Right lobe of liver (tissue), 6 donors: ENCODE measurements around the gene LENG9. TPM values are rescaled to one million over a fixed set of nuclear protein-coding genes. Genes with fewer than 3 reads are reported as not detected.

Experiments
- ATAC-seq, 4 donors: fragments of 200-7000 bp; cut with Tn5 transposase; one replicate each; pipeline ENCODE4 v1.9.1; 2020; ENCODE audit warnings: mild to moderate bottlenecking in 4 of 4, moderate library complexity in 4 of 4
- DNase-seq, 3 donors: peaks; one replicate each; pipeline ENCODE4 v3.0.0-alpha.2; 2020
- H3K27ac ChIP-seq, 3 donors: fragments of 200-600 bp; one replicate each; pipeline ENCODE4 v1.8.0; 2022
- H3K27me3 ChIP-seq, 2 donors: fragments of 200-600 bp; one replicate each; pipeline ENCODE4 v1.8.0; 2022
- H3K36me3 ChIP-seq, 4 donors: fragments of 200-600 bp; sonication (generic) in 1 of 4; one replicate each; pipeline versions ENCODE4 v1.5.1 to v1.8.0; 2017 to 2022; ENCODE audit warnings: control low read depth in 1 of 4
- H3K4me1 ChIP-seq, 4 donors: fragments of 200-600 bp; sonication (generic) in 1 of 4; one replicate each; pipeline versions ENCODE4 v1.5.1 to v1.8.0; 2017 to 2022; ENCODE audit warnings: control low read depth in 1 of 4
- H3K4me3 ChIP-seq, 3 donors: fragments of 200-600 bp; one replicate each; pipeline ENCODE4 v1.8.0; 2022
- H3K9me3 ChIP-seq, 4 donors: fragments of 200-600 bp; sonication (generic) in 1 of 4; one replicate each; pipeline versions ENCODE4 v1.5.1 to v1.8.0; 2017 to 2022; ENCODE audit warnings: control low read depth in 1 of 4
- POLR2A ChIP-seq: fragments of 450-650 bp; IDR thresholded peaks from one replicate; pipeline ENCODE4 v1.6.1; 2017; ENCODE audit warnings: antibody characterized with exemption, mild to moderate bottlenecking
- WGBS: methylation state at CpG from one replicate; pipeline ENCODE4 v1.1.6; 2018; ENCODE audit warnings: low coverage, low lambda C conversion rate; ENCODE audit not compliant: insufficient coverage; ENCODE audit errors: missing lambda C conversion rate; 5-methylcytosine and 5-hydroxymethylcytosine counted together
- intact Hi-C, 2 donors: fragments of 100-400 bp; cut with DNase I; formaldehyde crosslinking; loops; one replicate each; pipeline versions ENCODE4 v1.11.2 to v1.14.1; 2022
- total RNA-seq, 6 experiments: library from RNA; depleted of rRNA in 2 of 6; stranded (reverse); fragments of >200 nt in 2 of 6; fragmentation: NEBNext Ultra II Directional in 3 of 6; extraction: Animal tissue kit (Norgen Biotek cat#: 25700) in 3 of 6; gene quantifications; one replicate each; pipeline versions ENCODE4 v1.1.0 to v1.2.4, GENCODE V29; 2016 to 2023
- TF ChIP-seq, protein P1 (sequence below), 4 donors: fragments of 200-600 bp in 3 of 4; fragments of 450-650 bp in 1 of 4; IDR thresholded peaks; one replicate each; pipeline versions ENCODE4 v1.5.1 to v1.8.0; 2016 to 2022; ENCODE audit warnings: antibody characterized with exemption in 4 of 4, mild to moderate bottlenecking in 2 of 4
- donor health status: DM: no; HTN: yes; CAD: no.
- donor health status: DM: no; HTN: no; CAD: no.
- donor health status: DM: no; HTN: no; CAD: no.
- donor health status: DM: no; HTN: yes; CAD: no.
- donor health status: DM: no; HTN: yes; CAD: no.

Gene LENG9
- total RNA-seq, 6 experiments from 2014 or later: 1.5 to 5.7 (median 3.3) TPM

- H3K4me1 ChIP-seq: no peaks in the 10 kb centered on the region
- H3K36me3 ChIP-seq: no peaks in the 10 kb centered on the region
- H3K9me3 ChIP-seq: no peaks in the 10 kb centered on the region
- 35% methylated on average over 3 of the region's 3 CpGs for WGBS
- peaks cover 0 to 4% of the 10 kb centered on the region in 2 donors for H3K27me3 ChIP-seq
- DNase-seq (no peak), ATAC-seq (no peak)
- TF ChIP-seq, protein P1, sequence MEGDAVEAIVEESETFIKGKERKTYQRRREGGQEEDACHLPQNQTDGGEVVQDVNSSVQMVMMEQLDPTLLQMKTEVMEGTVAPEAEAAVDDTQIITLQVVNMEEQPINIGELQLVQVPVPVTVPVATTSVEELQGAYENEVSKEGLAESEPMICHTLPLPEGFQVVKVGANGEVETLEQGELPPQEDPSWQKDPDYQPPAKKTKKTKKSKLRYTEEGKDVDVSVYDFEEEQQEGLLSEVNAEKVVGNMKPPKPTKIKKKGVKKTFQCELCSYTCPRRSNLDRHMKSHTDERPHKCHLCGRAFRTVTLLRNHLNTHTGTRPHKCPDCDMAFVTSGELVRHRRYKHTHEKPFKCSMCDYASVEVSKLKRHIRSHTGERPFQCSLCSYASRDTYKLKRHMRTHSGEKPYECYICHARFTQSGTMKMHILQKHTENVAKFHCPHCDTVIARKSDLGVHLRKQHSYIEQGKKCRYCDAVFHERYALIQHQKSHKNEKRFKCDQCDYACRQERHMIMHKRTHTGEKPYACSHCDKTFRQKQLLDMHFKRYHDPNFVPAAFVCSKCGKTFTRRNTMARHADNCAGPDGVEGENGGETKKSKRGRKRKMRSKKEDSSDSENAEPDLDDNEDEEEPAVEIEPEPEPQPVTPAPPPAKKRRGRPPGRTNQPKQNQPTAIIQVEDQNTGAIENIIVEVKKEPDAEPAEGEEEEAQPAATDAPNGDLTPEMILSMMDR (IDR thresholded peaks at IDR 0.05): no peak
- TF ChIP-seq POLR2A: no peak
- no peak overlapping the region for H3K27ac ChIP-seq
- H3K4me3 ChIP-seq: no peak overlapping the region
- intact Hi-C loops: no loop called here
These were observed 19.3 kb upstream of the LENG9 start for GRCh38 chr19:54482889-54483288.

DNA sequence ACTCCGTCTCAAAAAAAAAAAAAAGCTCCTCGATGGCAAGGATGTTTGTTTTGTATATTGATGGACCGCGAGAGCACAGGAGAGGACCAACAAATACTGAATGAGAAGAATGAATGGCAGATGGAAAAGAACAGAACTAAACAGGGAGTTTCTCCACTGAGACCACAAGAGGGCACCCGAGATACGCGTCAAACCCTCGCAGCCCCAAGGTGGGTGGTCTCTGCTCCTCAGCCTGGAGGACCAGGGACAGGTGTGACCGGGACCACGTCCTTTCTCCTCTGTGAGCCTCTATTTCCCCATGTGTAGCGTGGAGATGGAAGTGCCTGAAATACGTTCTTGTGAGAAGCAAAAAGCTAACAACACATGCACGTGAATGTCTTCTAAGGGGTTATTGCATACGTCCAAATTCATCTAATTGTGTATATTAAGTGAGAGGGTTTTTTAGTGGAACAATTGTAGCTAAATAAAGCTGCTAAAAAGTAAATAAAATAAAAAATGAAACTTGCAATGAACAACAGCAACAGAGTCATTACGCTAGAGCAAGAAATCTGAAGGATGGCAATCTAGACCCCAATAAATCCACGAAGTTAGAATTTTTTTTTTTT, 17.9 kb upstream of the LENG9 start:
- DNase-seq: no peak
- no peaks in the 10 kb centered on the region for H3K4me1 ChIP-seq
- TF ChIP-seq POLR2A: no peak
- TF ChIP-seq, protein P1 (IDR thresholded peaks at IDR 0.05): peak; percentile 33 to 70 (median 56)
- no peak overlapping the region for H3K27ac ChIP-seq
- 8% methylated on average over 16 of the region's 16 CpGs for WGBS
- intact Hi-C loops: no loop called here
- ATAC-seq: peak; percentile 59 to 63 (median 62)
- peaks cover 0 to 4% of the 10 kb centered on the region in 2 donors for H3K27me3 ChIP-seq
- no peaks in the 10 kb centered on the region for H3K9me3 ChIP-seq
- H3K4me3 ChIP-seq: no peak overlapping the region
- H3K36me3 ChIP-seq: no peaks in the 10 kb centered on the region

DNA sequence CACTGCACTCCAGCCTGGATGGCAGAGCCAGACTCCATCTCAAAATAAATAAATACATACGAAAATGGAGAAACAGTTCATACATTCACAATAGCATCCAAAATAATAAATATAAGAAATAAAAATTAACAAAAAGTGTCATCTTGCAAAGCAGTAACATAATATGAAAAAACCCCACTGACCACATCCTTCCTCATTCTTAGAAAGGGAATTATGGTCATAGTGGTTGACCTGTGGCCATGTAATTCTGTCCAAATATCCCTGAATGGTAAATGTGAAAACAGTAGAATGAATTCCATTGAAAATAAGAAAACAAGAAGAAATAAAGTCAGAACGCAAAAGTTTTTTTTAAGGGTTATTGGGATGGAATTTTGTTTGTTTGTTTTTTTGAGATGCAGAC, 16.5 kb upstream of the LENG9 start:
- Histone ChIP-seq H3K4me1 (no peaks in the 10 kb centered on the region), H3K4me3 (no peak overlapping the region), H3K9me3 (no peaks in the 10 kb centered on the region), H3K27ac (no peak overlapping the region), H3K27me3 (peaks cover 0 to 4% of the 10 kb centered on the region in 2 donors), H3K36me3 (no peaks in the 10 kb centered on the region)
- DNase-seq: no peak
- 54% methylated on average over 2 of the region's 2 CpGs for WGBS
- no peak for TF ChIP-seq POLR2A
- TF ChIP-seq, protein P1 (IDR thresholded peaks at IDR 0.05): no peak
- ATAC-seq: no peak
- intact Hi-C loops: no loop called here

GRCh38 chr19:54478677-54479266, 15.2 kb upstream of the LENG9 start:
- ATAC-seq: peak; percentile 37 to 55 (median 50)
- 9% methylated on average over 10 of the region's 10 CpGs for WGBS
- Histone ChIP-seq H3K27ac (no peak overlapping the region), H3K27me3 (peaks cover 0 to 4% of the 10 kb centered on the region in 2 donors), H3K36me3 (no peaks in the 10 kb centered on the region), H3K9me3 (no peaks in the 10 kb centered on the region), H3K4me3 (no peak overlapping the region), H3K4me1 (no peaks in the 10 kb centered on the region)
- TF ChIP-seq, protein P1 (IDR thresholded peaks at IDR 0.05): peak; percentile 20 to 55 (median 48)
- TF ChIP-seq POLR2A: no peak
- DNase-seq: no peak
- intact Hi-C loops: no loop called here
